ENCODE data around the gene TRRAP. TPM values are rescaled to one million over a fixed set of nuclear protein-coding genes. Genes with fewer than 3 reads are reported as not detected.

The TRRAP gene
- polyA plus RNA-seq, 6 donors from 2014 or later = 0.09 to 7.1 (median 3.1) TPM

- Mint-ChIP-seq H3K27ac (no peak overlapping the region), H3K9me3 (no peaks in the 10 kb centered on the region), H3K4me1 (peaks cover 0 to 5% (median 0%) of the 10 kb centered on the region in 3 donors), H3K36me3 (peaks cover 39 to 51% of the 10 kb centered on the region in 2 donors), H3K27me3 (no peaks in the 10 kb centered on the region), H3K4me3 (no peak overlapping the region)
- ATAC-seq (ENCODE audit: low read depth in 2 of 2) (no peak), DNase-seq (no peak)
Measured at GRCh38 chr7:98921608-98922372, 43.5 kb downstream of the TRRAP start.

- ATAC-seq (ENCODE audit: low read depth in 2 of 2) (no peak), DNase-seq (no peak)
- Mint-ChIP-seq H3K27ac (peak overlapping the region in 1 of 6 donors; percentile 68), H3K36me3 (peaks cover 37 to 54% of the 10 kb centered on the region in 2 donors), H3K4me3 (no peak overlapping the region), H3K27me3 (no peaks in the 10 kb centered on the region), H3K4me1 (peaks cover 0 to 5% (median 0%) of the 10 kb centered on the region in 3 donors), H3K9me3 (no peaks in the 10 kb centered on the region)
Measured at GRCh38 chr7:98922392-98923187, 44.3 kb downstream of the TRRAP start.

- Mint-ChIP-seq H3K36me3 (peaks cover 40 to 63% of the 10 kb centered on the region in 2 donors), H3K27me3 (no peaks in the 10 kb centered on the region), H3K4me3 (no peak overlapping the region), H3K27ac (no peak overlapping the region), H3K9me3 (no peaks in the 10 kb centered on the region), H3K4me1 (peaks cover 0 to 5% (median 0%) of the 10 kb centered on the region in 3 donors)
- ATAC-seq (ENCODE audit: low read depth in 2 of 2) (no peak), DNase-seq (no peak)
Measured at GRCh38 chr7:98923512-98923911, 45.2 kb downstream of the TRRAP start.

- Mint-ChIP-seq H3K9me3 (no peaks in the 10 kb centered on the region), H3K27ac (no peak overlapping the region), H3K4me3 (no peak overlapping the region), H3K36me3 (peaks cover 35 to 53% of the 10 kb centered on the region in 2 donors), H3K4me1 (peaks cover 0 to 13% (median 4%) of the 10 kb centered on the region in 3 donors), H3K27me3 (no peaks in the 10 kb centered on the region)
- DNase-seq (no peak), ATAC-seq (ENCODE audit: low read depth in 2 of 2) (no peak)
Measured at GRCh38 chr7:98927125-98927524, 48.8 kb downstream of the TRRAP start.

GRCh38 chr7:98930464-98930863, 52.1 kb downstream of the TRRAP start:
- H3K27ac Mint-ChIP-seq = peak overlapping the region in 4 of 6 donors; percentile 13 to 88 (median 60)
- peaks cover 0 to 8% (median 4%) of the 10 kb centered on the region in 3 donors for H3K4me1 Mint-ChIP-seq
- no peak for DNase-seq

GRCh38 chr7:98930921-98931320, 52.6 kb downstream of the TRRAP start:
- DNase-seq (no peak), ATAC-seq (ENCODE audit: low read depth in 2 of 2) (peak; percentile 68 to 89)
- Mint-ChIP-seq H3K27me3 (no peaks in the 10 kb centered on the region), H3K27ac (peak overlapping the region in 2 of 6 donors; percentile 78 to 88), H3K4me3 (peak overlapping the region in 4 of 8 donors; percentile 39 to 81 (median 61)), H3K4me1 (peaks cover 0 to 8% (median 4%) of the 10 kb centered on the region in 3 donors), H3K36me3 (peaks cover 33 to 53% of the 10 kb centered on the region in 2 donors), H3K9me3 (no peaks in the 10 kb centered on the region)

More at GRCh38 chr7:98930464-98930863, 52.1 kb downstream of the TRRAP start:
- H3K4me3 Mint-ChIP-seq = peak overlapping the region in 1 of 8 donors; percentile 64
- no peaks in the 10 kb centered on the region for H3K9me3 Mint-ChIP-seq
- no peaks in the 10 kb centered on the region for H3K27me3 Mint-ChIP-seq
- peaks cover 33 to 54% of the 10 kb centered on the region in 2 donors for H3K36me3 Mint-ChIP-seq
- peak; percentile 37 to 67 for ATAC-seq (ENCODE audit: low read depth in 2 of 2)

- no peak for DNase-seq
- no peaks in the 10 kb centered on the region for H3K27me3 Mint-ChIP-seq
- no peaks in the 10 kb centered on the region for H3K9me3 Mint-ChIP-seq
- H3K4me1 Mint-ChIP-seq = peaks cover 0 to 8% (median 4%) of the 10 kb centered on the region in 3 donors
- H3K4me3 Mint-ChIP-seq = no peak overlapping the region
- no peak for ATAC-seq (ENCODE audit: low read depth in 2 of 2)
- H3K36me3 Mint-ChIP-seq = peaks cover 36 to 48% of the 10 kb centered on the region in 2 donors
- H3K27ac Mint-ChIP-seq = peak overlapping the region in 1 of 6 donors; percentile 47
Measured at GRCh38 chr7:98933321-98933720, 55.0 kb downstream of the TRRAP start.

- Mint-ChIP-seq H3K36me3 (peaks cover 36 to 45% of the 10 kb centered on the region in 2 donors), H3K4me1 (peaks cover 0 to 8% (median 4%) of the 10 kb centered on the region in 3 donors), H3K9me3 (no peaks in the 10 kb centered on the region), H3K27me3 (no peaks in the 10 kb centered on the region), H3K27ac (no peak overlapping the region), H3K4me3 (no peak overlapping the region)
- ATAC-seq (ENCODE audit: low read depth in 2 of 2) (no peak), DNase-seq (no peak)
Measured at GRCh38 chr7:98934267-98934666, 55.9 kb downstream of the TRRAP start.

GRCh38 chr7:98935811-98936210, 57.5 kb downstream of the TRRAP start:
- Mint-ChIP-seq H3K4me3 (no peak overlapping the region), H3K27ac (no peak overlapping the region), H3K27me3 (no peaks in the 10 kb centered on the region), H3K9me3 (no peaks in the 10 kb centered on the region), H3K36me3 (peaks cover 42 to 43% of the 10 kb centered on the region in 2 donors), H3K4me1 (peaks cover 0 to 5% (median 4%) of the 10 kb centered on the region in 3 donors)
- DNase-seq (no peak), ATAC-seq (ENCODE audit: low read depth in 2 of 2) (no peak)

- H3K4me3 Mint-ChIP-seq = no peak overlapping the region
- H3K27ac Mint-ChIP-seq = no peak overlapping the region
- no peaks in the 10 kb centered on the region for H3K4me1 Mint-ChIP-seq
- no peak for ATAC-seq (ENCODE audit: low read depth in 2 of 2)
- no peak for DNase-seq
- peaks cover 19 to 26% of the 10 kb centered on the region in 2 donors for H3K36me3 Mint-ChIP-seq
- H3K9me3 Mint-ChIP-seq = no peaks in the 10 kb centered on the region
- H3K27me3 Mint-ChIP-seq = no peaks in the 10 kb centered on the region
Measured at GRCh38 chr7:98943336-98943735, 65.0 kb downstream of the TRRAP start.

GRCh38 chr7:98944386-98944785, 66.1 kb downstream of the TRRAP start:
- Mint-ChIP-seq H3K27me3 (no peaks in the 10 kb centered on the region), H3K4me3 (no peak overlapping the region), H3K4me1 (no peaks in the 10 kb centered on the region), H3K9me3 (no peaks in the 10 kb centered on the region), H3K36me3 (peaks cover 20 to 30% of the 10 kb centered on the region in 2 donors), H3K27ac (no peak overlapping the region)
- DNase-seq = no peak
- ATAC-seq (ENCODE audit: low read depth in 2 of 2) = no peak

- DNase-seq = no peak
- Mint-ChIP-seq H3K27me3 (no peaks in the 10 kb centered on the region), H3K36me3 (peaks cover 27 to 34% of the 10 kb centered on the region in 2 donors), H3K27ac (peak overlapping the region in 1 of 6 donors; percentile 78), H3K9me3 (no peaks in the 10 kb centered on the region), H3K4me1 (no peaks in the 10 kb centered on the region), H3K4me3 (no peak overlapping the region)
- ATAC-seq (ENCODE audit: low read depth in 2 of 2) = no peak
Measured at GRCh38 chr7:98945852-98946251, 67.5 kb downstream of the TRRAP start.

- H3K27ac Mint-ChIP-seq = peak overlapping the region in 1 of 6 donors; percentile 16
- ATAC-seq (ENCODE audit: low read depth in 2 of 2) = no peak
Measured at GRCh38 chr7:98946389-98946788, 68.1 kb downstream of the TRRAP start.

More at GRCh38 chr7:98946389-98946788, 68.1 kb downstream of the TRRAP start:
- Mint-ChIP-seq H3K4me3 (no peak overlapping the region), H3K27me3 (no peaks in the 10 kb centered on the region), H3K9me3 (no peaks in the 10 kb centered on the region), H3K4me1 (no peaks in the 10 kb centered on the region), H3K36me3 (peaks cover 31 to 37% of the 10 kb centered on the region in 2 donors)
- DNase-seq = no peak

Data from naive B cell (primary cell).